ENCODE measurements around the gene ERBB2.

The ERBB2 gene

DNA sequence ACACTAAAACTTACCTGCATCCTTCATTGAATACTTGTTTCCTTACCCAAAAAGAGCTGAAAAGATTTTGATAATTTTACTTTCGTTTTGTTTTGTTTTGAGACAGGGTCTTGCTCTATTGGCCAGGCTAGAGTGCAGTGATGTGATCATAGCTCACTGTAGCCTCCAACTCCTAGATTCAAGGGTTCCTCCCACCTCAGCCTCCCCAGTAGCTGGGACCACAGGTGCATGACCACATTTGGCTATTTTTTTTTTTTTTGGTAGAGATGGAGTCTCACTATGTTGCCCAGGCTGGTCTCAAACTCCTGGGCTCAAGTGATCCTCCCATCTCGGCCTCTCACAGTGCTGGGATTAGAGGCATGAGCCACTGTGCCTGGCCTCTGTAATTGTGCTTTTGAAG, 44.8 kb upstream of the ERBB2 start:
- no peak overlapping the region for H3K4me3 ChIP-seq (ENCODE audit: low read length)
- no peak for DNase-seq (ENCODE audit: low read depth)
- TF ChIP-seq, protein P1, sequence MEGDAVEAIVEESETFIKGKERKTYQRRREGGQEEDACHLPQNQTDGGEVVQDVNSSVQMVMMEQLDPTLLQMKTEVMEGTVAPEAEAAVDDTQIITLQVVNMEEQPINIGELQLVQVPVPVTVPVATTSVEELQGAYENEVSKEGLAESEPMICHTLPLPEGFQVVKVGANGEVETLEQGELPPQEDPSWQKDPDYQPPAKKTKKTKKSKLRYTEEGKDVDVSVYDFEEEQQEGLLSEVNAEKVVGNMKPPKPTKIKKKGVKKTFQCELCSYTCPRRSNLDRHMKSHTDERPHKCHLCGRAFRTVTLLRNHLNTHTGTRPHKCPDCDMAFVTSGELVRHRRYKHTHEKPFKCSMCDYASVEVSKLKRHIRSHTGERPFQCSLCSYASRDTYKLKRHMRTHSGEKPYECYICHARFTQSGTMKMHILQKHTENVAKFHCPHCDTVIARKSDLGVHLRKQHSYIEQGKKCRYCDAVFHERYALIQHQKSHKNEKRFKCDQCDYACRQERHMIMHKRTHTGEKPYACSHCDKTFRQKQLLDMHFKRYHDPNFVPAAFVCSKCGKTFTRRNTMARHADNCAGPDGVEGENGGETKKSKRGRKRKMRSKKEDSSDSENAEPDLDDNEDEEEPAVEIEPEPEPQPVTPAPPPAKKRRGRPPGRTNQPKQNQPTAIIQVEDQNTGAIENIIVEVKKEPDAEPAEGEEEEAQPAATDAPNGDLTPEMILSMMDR (IDR thresholded peaks at IDR 0.05; ENCODE audit: insufficient read depth, low read depth, low read length, missing control alignments) = no peak

DNA sequence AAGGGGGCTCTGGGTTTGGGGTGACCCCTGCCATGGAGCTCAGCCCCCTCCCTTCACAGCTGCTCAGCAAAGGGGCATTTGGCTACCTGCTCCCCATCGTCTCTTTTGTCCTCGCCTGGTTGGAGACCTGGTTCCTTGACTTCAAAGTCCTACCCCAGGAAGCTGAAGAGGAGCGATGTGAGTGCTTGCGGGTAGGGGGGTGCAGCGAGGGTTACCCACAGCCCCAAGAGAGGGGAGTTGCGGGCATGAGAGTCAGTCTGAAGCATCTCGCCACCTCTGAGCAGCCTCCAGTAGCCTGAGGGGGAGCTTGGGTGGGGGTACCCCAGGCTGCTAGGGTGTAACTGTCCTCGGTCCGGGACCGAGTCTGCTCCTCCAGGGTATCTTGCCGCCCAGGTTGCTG, 41.5 kb upstream of the ERBB2 start:
- DNase-seq (ENCODE audit: low read depth) = no peak
- H3K4me3 ChIP-seq (ENCODE audit: low read length) = no peak overlapping the region
- TF ChIP-seq, protein P1 (IDR thresholded peaks at IDR 0.05; ENCODE audit: insufficient read depth, low read depth, low read length, missing control alignments) = no peak

DNA sequence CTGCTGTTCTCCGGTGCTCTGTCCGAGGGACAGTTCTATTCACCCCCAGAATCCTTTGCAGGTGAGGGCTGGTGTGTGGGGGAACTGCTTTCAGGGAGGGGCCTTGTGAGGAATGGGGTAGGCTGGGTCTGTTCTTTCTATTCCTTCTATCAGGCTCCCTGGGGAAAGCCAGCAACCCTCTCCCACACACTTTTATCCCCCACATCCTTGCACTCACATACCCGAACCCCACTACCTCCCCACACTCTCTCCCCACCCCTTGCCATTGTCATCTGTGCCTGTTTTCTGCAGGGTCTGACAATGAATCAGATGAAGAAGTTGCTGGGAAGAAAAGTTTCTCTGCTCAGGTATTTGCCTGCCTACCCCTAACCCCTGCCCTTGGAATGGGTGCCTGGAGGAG, 41.1 kb upstream of the ERBB2 start:
- TF ChIP-seq, protein P1 (IDR thresholded peaks at IDR 0.05; ENCODE audit: insufficient read depth, low read depth, low read length, missing control alignments) = no peak
- DNase-seq (ENCODE audit: low read depth) = no peak
- H3K4me3 ChIP-seq (ENCODE audit: low read length) = no peak overlapping the region

DNA sequence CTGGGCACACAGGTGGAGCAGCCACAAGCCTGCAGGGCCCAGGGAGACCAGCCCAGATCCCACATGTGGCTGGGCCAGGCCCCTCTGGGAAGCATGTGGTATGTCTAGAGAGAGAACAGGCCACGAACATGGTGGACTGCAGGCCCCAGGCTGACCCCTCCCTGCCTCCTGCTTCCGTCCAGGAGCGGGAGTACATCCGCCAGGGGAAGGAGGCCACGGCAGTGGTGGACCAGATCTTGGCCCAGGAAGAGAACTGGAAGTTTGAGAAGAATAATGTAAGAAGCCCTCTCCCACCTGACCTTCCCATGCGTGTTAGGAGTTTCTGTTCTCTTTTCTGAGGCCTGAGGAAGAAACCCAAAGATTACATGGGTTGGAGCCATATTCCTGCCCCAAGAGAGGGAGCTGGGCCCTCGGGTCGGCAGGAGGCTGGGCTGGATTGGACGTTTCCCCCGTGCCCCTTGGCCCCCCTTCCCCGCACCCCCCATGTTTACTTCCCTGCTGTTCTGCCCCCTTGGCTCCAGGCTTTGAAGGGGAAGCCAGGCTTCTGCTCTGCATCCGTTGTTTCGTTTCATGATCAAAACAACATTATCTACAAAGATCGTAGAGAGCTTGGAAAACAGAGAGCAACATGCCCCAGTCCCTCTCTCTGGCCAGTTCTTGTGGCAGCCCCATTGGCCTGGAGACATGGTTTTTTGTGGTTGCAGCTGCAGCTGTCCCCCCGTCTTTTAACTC, 40.4 kb upstream of the ERBB2 start:
- TF ChIP-seq, protein P1 (IDR thresholded peaks at IDR 0.05; ENCODE audit: insufficient read depth, low read depth, low read length, missing control alignments) = no peak
- DNase-seq (ENCODE audit: low read depth) = no peak
- H3K4me3 ChIP-seq (ENCODE audit: low read length) = no peak overlapping the region

DNA sequence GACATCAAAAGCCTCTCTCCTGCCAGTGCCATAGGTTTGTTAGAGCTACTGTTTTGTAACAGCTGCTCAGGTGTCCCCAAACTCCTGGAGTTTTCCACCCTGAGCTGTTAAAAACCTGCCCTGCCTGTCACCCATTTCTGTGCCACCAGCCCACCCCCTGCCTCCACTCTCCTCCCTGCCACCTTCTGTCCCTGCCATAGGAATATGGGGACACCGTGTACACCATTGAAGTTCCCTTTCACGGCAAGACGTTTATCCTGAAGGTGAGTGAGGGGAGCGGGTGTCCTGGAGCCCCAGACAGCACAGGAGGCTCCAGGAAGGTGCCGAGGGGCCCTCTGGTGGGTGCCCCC, 39.9 kb upstream of the ERBB2 start:
- H3K4me3 ChIP-seq (ENCODE audit: low read length) = no peak overlapping the region
- TF ChIP-seq, protein P1 (IDR thresholded peaks at IDR 0.05; ENCODE audit: insufficient read depth, low read depth, low read length, missing control alignments) = no peak
- DNase-seq (ENCODE audit: low read depth) = no peak

DNA sequence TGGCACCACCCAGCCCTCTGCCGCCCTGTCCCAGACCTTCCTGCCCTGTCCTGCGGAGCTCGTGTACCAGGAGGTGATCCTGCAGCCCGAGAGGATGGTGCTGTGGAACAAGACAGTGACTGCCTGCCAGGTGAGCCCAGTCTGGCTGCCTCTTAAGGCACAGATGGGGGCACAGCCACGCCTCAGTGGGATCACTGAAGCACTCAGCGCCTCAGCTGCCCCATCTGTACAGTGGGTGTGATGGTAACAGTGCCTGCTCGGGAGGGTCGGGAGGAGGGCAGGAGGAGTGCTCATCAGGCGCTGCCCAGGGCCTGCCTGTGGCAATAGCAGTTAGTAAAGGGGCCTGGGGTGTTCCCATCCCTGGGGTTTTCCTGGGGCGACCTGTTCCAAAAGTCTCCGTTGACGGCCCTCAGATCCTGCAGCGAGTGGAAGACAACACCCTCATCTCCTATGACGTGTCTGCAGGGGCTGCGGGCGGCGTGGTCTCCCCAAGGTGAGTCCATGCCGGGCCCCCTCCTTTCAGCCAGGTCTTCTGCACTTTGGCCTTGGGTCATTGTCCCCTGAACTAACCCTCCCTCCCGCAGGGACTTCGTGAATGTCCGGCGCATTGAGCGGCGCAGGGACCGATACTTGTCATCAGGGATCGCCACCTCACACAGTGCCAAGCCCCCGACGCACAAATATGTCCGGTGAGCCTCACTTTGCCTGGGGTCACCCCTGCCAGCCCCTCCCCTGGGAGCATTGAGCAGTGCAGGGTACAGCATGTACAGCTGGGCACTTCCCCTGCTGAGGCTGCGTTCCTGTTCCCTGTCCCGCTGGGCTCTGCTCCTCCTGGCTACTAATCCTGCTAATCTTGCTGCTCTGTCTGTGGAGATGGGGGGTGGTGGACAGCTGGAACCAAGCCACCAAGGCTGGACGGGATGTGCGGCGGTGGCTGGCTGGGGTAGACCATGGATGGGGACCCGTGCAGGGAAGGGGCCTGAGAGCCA, 39.2 kb upstream of the ERBB2 start:
- H3K4me3 ChIP-seq (ENCODE audit: low read length) = no peak overlapping the region
- DNase-seq (ENCODE audit: low read depth) = no peak
- TF ChIP-seq, protein P1 (IDR thresholded peaks at IDR 0.05; ENCODE audit: insufficient read depth, low read depth, low read length, missing control alignments) = no peak

All from epithelial cell of esophagus (primary cell).